GM21529 (cell line): ENCODE data around the gene ZNF652.
"Not testable (repeated sequence)": the region's sequence is repeated elsewhere in the genome, so short reads cannot be mapped to it uniquely, and the experiment has no call there.

Experiments used
- ATAC-seq: cut with Tn5 transposase; IDR thresholded peaks from one replicate; pipeline ENCODE4 v1.9.1; 2021; ENCODE audit not compliant: unreplicated experiment

Gene ZNF652

GRCh38 chr17:49387498-49388289 lies 25.6 kb upstream of the ZNF652 start:
- ATAC-seq, result peak; percentile 26

- no peak for ATAC-seq
Observed at GRCh38 chr17:49386373-49386772, 24.3 kb upstream of the ZNF652 start.

- no peak for ATAC-seq
Observed at GRCh38 chr17:49384951-49385350, 22.9 kb upstream of the ZNF652 start.

GRCh38 chr17:49383060-49383459 lies 21.0 kb upstream of the ZNF652 start:
- no peak for ATAC-seq

GRCh38 chr17:49382556-49382955 lies 20.5 kb upstream of the ZNF652 start:
- ATAC-seq, result no peak

- ATAC-seq, result no peak
Observed at GRCh38 chr17:49381793-49382192, 19.7 kb upstream of the ZNF652 start.

GRCh38 chr17:49381033-49381432 lies 19.0 kb upstream of the ZNF652 start:
- ATAC-seq, result no peak

GRCh38 chr17:49379926-49380325 lies 17.9 kb upstream of the ZNF652 start:
- ATAC-seq, result no peak

- ATAC-seq, result no peak
Observed at GRCh38 chr17:49378311-49378710, 16.3 kb upstream of the ZNF652 start.

- no peak for ATAC-seq
Observed at GRCh38 chr17:49375544-49375943, 13.5 kb upstream of the ZNF652 start.

- ATAC-seq, result no peak
Observed at GRCh38 chr17:49373115-49373514, 11.1 kb upstream of the ZNF652 start.

GRCh38 chr17:49372425-49372824 lies 10.4 kb upstream of the ZNF652 start:
- no peak for ATAC-seq

- no peak for ATAC-seq
Observed at GRCh38 chr17:49370971-49371834, 9.2 kb upstream of the ZNF652 start.

GRCh38 chr17:49369760-49370159 lies 7.7 kb upstream of the ZNF652 start:
- no peak for ATAC-seq

GRCh38 chr17:49369089-49369488 lies 7.0 kb upstream of the ZNF652 start:
- ATAC-seq, result no peak

- no peak for ATAC-seq
Observed at GRCh38 chr17:49365667-49366066, 3.6 kb upstream of the ZNF652 start.

- ATAC-seq, result not testable (repeated sequence)
Observed at GRCh38 chr17:49365126-49365525, 3.1 kb upstream of the ZNF652 start.

- no peak for ATAC-seq
Observed at GRCh38 chr17:49364119-49364518, 2.1 kb upstream of the ZNF652 start.

GRCh38 chr17:49363251-49363650 lies 1.2 kb upstream of the ZNF652 start:
- ATAC-seq, result no peak

- no peak for ATAC-seq
Observed at GRCh38 chr17:49362723-49363117, 670 bp upstream of the ZNF652 start.

GRCh38 chr17:49361129-49361901 lies 735 bp downstream of the ZNF652 start:
- peak; percentile 32 for ATAC-seq

- peak; percentile 18 for ATAC-seq
Observed at GRCh38 chr17:49360796-49361128, 1.3 kb downstream of the ZNF652 start.
